Astrocyte of the cerebellum (primary cell): Measurements from ENCODE around the gene FOS.

Experiments used
- DNase-seq: peaks from one replicate; pipeline ENCODE4 v3.0.0-alpha.2; 2011; ENCODE audit warnings: low read depth
- H3K4me3 ChIP-seq: 2 replicates; pipeline ENCODE4 v1.5.1; 2011; ENCODE audit warnings: mild to moderate bottlenecking, low read depth, low read length, moderate library complexity
- in situ Hi-C: cut with HindIII; loops from 2 replicates; pipeline ENCODE4 v1.10.0; 2017; ENCODE audit warnings: low sequenced_read_pairs
- TF ChIP-seq, protein P1 (sequence below): IDR thresholded peaks from 2 replicates; pipeline ENCODE4 v1.5.1; 2012; ENCODE audit warnings: low read length, low read depth, moderate library complexity, mild to moderate bottlenecking; ENCODE audit errors: missing control alignments

Gene FOS

DNA sequence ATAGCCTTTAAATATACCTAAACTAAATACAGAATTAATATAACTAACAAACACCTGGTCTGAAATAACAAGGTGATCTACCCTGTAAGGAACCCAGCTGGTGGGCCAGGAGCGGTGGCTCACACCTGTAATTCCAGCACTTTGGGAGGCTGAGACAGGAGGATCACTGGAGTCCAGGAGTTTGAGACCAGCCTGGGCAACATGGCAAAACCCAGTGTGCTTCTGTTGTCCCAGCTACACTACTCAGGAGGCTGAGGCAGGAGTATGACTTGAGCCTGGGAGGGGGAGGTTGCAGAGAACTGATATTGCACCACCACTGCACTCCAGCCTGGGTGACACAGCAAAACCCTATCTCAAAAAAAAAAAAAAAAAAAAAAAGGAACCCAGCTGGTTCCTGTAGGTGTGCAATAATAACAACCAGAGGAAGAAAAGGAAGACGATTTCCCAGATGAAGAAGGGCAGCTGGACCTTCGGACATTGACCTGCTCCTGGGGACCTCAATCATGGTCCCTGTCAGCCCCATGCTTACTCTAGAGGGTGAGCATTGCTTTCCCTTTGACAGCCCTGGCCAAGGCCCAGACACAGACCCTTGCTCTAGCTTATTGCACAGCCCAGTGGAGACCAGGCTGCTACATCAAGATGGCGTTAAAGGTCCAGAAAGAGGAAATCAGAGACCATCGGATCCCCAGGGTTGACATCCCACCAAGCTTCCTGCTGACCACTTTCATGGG lies 5.4 kb downstream of the FOS start:
- DNase-seq: no peak
- TF ChIP-seq, protein P1, sequence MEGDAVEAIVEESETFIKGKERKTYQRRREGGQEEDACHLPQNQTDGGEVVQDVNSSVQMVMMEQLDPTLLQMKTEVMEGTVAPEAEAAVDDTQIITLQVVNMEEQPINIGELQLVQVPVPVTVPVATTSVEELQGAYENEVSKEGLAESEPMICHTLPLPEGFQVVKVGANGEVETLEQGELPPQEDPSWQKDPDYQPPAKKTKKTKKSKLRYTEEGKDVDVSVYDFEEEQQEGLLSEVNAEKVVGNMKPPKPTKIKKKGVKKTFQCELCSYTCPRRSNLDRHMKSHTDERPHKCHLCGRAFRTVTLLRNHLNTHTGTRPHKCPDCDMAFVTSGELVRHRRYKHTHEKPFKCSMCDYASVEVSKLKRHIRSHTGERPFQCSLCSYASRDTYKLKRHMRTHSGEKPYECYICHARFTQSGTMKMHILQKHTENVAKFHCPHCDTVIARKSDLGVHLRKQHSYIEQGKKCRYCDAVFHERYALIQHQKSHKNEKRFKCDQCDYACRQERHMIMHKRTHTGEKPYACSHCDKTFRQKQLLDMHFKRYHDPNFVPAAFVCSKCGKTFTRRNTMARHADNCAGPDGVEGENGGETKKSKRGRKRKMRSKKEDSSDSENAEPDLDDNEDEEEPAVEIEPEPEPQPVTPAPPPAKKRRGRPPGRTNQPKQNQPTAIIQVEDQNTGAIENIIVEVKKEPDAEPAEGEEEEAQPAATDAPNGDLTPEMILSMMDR: no peak
- in situ Hi-C loops: no loop called here
- no peak overlapping the region for H3K4me3 ChIP-seq

DNA sequence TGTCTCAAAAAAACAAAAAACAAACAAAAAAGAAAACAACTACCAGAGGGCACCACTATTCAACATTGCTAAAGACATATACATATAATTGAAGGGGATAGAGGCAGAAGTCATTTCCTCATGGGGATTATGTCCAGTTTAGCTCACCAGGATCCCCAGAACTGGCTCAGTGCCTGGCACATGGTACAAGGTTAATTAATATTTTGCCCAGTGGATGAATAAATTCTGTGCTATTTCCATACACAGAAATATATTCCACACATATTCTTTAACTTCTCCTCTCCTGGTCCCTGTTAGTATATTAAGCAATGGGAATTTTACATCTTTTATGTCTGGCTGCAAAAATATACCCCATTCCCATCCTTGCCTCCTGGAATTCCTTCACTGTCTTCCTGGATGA lies 6.7 kb downstream of the FOS start:
- no peak for DNase-seq
- H3K4me3 ChIP-seq: no peak overlapping the region
- in situ Hi-C loops: no loop called here
- TF ChIP-seq, protein P1: no peak

DNA sequence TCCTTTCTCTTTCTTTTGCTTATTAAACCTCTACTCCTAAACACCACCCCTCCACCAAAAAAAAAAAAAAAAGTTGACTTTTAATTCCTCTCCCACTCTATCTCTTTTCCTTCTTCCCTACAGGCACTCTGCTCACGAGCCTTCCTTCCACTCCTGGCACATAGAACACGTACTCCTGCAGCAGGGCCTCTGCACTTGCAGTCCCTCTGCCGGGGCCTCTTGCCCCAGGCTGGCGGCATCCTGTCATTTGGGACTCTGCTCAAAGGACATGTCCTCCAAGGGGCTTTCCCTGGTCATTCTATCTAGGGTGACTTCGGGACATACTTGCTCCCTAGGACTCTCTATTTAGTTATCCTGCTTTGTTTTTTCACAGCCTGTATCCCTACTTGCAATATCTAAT lies 7.7 kb downstream of the FOS start:
- TF ChIP-seq, protein P1: no peak
- in situ Hi-C loops: no loop called here
- no peak for DNase-seq
- H3K4me3 ChIP-seq: no peak overlapping the region

DNA sequence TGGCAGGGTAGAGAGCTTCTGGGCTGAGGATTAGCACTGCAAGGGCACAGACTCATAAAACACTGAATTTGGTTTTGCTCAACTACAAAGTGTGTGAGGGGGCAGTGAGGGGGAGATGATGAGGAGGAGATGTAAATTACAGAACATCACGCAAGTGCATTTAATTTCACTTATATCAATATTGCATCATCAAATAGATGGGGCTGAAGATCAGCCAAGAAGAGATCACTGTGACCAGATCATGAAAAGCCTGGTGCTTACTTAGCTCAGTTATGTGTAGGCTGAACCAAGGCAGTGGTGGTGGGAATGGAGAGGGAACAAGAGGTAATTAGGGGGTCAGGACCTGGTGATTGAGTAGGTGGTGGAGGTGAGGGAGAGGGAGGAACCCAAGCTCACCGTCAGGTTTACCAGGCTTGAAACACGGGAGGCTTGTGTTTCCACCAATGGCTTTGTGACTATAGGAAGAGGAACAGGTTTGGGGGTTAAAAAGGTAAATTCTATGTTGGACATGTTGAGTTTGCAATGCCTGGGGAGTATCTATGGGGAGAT lies 11.3 kb downstream of the FOS start:
- in situ Hi-C loops: no loop called here
- H3K4me3 ChIP-seq: no peak overlapping the region
- no peak for DNase-seq
- TF ChIP-seq, protein P1: no peak

DNA sequence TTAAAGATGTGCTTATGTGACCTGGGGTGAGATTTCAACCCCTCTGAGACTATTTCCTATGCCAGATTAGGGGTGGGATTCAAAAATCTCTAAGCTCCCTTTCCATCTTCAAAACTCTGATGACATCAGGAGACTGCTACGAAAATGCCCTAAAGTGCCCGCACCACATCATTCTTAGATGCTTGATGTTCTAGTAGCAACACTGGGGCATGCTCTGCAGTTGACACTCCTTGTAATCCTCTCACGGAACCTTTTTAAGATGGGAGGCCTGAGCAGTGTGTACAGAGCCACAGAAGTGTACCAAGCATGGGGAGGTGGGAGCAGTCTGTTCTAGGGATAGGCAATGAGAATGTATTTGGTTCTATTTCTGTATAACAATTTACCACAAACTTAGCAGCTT lies 12.2 kb downstream of the FOS start:
- in situ Hi-C loops: no loop called here
- no peak for DNase-seq
- H3K4me3 ChIP-seq: no peak overlapping the region
- TF ChIP-seq, protein P1: no peak

DNA sequence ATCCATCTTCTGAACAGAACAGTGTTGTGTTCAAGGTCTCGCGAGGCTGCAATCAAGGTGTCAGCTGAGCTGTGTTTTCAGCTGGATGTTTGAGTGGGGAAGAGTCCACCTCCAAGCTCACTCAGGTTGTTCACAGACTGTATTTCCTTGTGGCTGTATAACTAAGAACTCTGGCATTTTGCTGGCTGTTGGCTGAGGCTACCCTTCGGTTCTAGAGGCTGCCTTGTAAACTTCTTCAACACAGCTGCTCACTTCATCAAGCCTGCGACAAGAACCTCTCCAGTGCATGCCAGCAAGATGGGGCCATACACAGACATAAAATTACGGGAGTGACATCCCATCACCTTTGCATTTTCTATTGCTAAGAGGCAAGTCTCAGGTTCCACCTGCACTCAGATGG lies 12.7 kb downstream of the FOS start:
- no peak for DNase-seq
- in situ Hi-C loops: no loop called here
- TF ChIP-seq, protein P1: no peak

More for the DNA sequence above, 12.7 kb downstream of the FOS start:
- no peak overlapping the region for H3K4me3 ChIP-seq
